ENCODE data around the gene SLC12A3. TPM values are rescaled to one million over a fixed set of nuclear protein-coding genes. Genes with fewer than 3 reads are reported as not detected.

SLC12A3 gene, protein sequence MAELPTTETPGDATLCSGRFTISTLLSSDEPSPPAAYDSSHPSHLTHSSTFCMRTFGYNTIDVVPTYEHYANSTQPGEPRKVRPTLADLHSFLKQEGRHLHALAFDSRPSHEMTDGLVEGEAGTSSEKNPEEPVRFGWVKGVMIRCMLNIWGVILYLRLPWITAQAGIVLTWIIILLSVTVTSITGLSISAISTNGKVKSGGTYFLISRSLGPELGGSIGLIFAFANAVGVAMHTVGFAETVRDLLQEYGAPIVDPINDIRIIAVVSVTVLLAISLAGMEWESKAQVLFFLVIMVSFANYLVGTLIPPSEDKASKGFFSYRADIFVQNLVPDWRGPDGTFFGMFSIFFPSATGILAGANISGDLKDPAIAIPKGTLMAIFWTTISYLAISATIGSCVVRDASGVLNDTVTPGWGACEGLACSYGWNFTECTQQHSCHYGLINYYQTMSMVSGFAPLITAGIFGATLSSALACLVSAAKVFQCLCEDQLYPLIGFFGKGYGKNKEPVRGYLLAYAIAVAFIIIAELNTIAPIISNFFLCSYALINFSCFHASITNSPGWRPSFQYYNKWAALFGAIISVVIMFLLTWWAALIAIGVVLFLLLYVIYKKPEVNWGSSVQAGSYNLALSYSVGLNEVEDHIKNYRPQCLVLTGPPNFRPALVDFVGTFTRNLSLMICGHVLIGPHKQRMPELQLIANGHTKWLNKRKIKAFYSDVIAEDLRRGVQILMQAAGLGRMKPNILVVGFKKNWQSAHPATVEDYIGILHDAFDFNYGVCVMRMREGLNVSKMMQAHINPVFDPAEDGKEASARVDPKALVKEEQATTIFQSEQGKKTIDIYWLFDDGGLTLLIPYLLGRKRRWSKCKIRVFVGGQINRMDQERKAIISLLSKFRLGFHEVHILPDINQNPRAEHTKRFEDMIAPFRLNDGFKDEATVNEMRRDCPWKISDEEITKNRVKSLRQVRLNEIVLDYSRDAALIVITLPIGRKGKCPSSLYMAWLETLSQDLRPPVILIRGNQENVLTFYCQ
- total RNA-seq, result not detected
- total RNA-seq, result 0 to 0.08 reads per million in 2 donors

DNA sequence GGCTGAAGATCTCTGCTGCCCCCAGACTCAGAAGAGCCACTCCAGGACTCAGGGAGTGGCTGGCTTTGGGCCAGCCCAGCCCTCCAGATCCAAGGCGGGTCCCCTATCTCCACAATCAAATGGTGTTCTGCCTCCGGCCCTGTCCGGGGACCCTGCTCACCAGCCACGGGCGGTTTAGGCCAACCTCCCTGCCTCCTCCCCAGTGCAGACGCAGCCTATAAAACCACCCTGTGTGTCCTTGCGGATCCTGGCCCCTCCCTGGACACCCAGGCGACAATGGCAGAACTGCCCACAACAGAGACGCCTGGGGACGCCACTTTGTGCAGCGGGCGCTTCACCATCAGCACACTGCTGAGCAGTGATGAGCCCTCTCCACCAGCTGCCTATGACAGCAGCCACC, at the start of gene SLC12A3:
TSS of gene SLC12A3 (plus strand) at position 248 of the 400 bp plus-strand sequence. CDS start at position 277, 29 bp downstream.
- Mint-ChIP-seq H3K27ac (peak within 1 kb of the TSS; percentile 63), H3K36me3 (ENCODE audit: low read depth) (no peaks in the 10 kb centered on the region), H3K27me3 (no peaks in the 10 kb centered on the region), H3K4me1 (peaks cover 36% of the 10 kb centered on the region), H3K4me3 (no peak within 1 kb of the TSS)
- DNase-seq, result no peak
- ATAC-seq, result no peak
- no peaks in the 10 kb centered on the region for H3K9me3 ChIP-seq (ENCODE audit: control insufficient read depth, low read length, poor library complexity, severe bottlenecking)

DNA sequence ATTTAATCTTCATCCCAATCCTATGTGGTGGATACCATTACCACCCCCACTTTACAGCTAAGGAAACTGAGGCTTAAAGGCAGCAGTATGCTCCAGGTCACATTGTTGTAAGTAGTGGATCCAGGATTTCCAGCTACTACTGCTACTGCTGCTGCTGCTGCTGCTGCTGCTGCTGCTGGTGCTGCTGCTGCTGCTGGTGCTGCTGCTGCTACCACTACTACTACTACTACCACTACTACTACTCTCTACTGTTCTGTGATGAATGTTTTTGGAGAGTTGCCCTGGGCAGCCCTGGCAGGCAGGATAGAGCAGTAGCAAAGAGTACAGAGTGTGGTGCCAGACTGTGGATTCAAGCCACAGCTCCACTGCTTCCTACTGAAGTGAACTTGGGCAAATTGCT, 49.3 kb upstream of the SLC12A3 start:
- no peak overlapping the region for H3K27ac Mint-ChIP-seq
- peaks cover 4% of the 10 kb centered on the region for H3K4me1 Mint-ChIP-seq
- ATAC-seq, result no peak
- no peaks in the 10 kb centered on the region for H3K9me3 ChIP-seq (ENCODE audit: control insufficient read depth, low read length, poor library complexity, severe bottlenecking)
- H3K27me3 Mint-ChIP-seq, result no peaks in the 10 kb centered on the region
- no peak overlapping the region for H3K4me3 Mint-ChIP-seq
- no peak for DNase-seq
- H3K36me3 Mint-ChIP-seq (ENCODE audit: low read depth), result peaks cover 7% of the 10 kb centered on the region

DNA sequence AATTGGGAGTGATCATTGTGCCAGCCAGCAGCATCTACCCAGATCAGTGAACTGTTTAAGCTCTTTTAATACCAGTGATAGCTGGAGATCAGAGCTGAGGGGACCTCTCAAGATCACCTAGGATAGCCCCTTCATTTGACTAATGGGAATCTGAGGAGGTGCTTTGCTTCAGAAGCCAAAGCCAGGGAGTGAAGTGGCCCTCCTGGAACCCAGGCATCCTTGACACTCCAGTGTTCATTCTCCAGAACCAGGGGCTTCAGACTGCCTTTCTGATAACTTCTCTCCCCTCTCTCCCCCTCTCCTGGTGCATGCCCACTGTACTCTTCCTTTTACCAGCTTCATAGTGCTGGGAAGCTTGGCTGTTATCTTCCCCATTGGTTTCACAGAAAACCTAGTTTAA, 48.0 kb upstream of the SLC12A3 start:
- H3K36me3 Mint-ChIP-seq (ENCODE audit: low read depth), result peaks cover 7% of the 10 kb centered on the region
- ATAC-seq, result no peak
- no peaks in the 10 kb centered on the region for H3K27me3 Mint-ChIP-seq
- no peak overlapping the region for H3K4me3 Mint-ChIP-seq
- no peak overlapping the region for H3K27ac Mint-ChIP-seq
- no peak for DNase-seq
- H3K9me3 ChIP-seq (ENCODE audit: control insufficient read depth, low read length, poor library complexity, severe bottlenecking), result no peaks in the 10 kb centered on the region
- H3K4me1 Mint-ChIP-seq, result peaks cover 3% of the 10 kb centered on the region

DNA sequence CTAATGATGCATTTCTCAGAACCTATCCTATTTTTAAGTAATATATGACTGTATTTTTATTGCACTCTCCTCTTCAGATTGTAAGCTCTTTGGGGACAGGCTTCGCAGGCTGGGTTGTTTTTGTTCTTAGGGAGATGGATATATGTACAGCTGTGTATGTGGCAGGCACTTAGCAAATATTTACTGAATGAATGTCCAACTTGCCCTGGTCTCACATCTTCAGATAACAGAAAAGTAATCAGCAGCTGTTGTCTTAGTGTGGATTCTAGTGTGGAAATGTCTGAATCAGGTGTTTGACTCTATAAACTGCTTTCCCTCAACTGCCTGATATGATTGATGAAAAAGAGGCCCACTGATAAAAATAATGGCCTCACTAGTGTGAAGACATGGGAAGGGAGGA, 47.1 kb upstream of the SLC12A3 start:
- peaks cover 7% of the 10 kb centered on the region for H3K36me3 Mint-ChIP-seq (ENCODE audit: low read depth)

DNA sequence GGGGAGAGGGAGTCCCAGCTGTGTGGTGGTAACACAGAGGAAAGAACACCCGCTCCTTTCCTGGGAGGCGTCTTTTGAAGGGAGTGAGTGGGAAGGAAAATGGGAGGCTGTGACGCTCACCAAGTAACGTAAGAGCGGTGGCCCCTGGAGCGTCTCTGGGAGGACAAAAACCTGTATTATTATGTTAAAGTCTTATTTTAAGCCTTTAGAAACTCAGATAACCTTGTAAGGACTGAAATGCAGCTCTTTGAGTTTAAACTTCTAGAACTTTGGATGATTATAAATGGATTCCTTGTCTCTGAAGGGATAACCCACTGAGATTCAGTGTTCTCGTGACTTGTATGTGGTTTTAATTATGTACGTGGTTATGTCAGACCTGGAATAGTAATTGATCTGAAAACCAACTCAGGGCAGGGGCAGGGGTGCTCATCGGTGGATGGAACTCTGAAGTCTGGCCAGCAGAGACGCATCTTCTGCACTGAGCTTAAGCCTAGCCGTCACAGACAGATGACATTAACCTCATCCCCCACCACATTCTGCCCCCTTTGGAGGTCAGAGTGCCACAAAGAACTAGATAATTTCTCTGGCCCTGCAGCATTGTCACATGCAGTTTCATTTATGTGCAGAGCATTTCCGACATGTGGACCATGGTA, 41.8 kb upstream of the SLC12A3 start:
- Mint-ChIP-seq H3K4me1 (no peaks in the 10 kb centered on the region), H3K4me3 (no peak overlapping the region), H3K27me3 (no peaks in the 10 kb centered on the region), H3K36me3 (ENCODE audit: low read depth) (peaks cover 5% of the 10 kb centered on the region), H3K27ac (no peak overlapping the region)
- no peaks in the 10 kb centered on the region for H3K9me3 ChIP-seq (ENCODE audit: control insufficient read depth, low read length, poor library complexity, severe bottlenecking)
- no peak for ATAC-seq
- no peak for DNase-seq

More for the DNA sequence above, 47.1 kb upstream of the SLC12A3 start:
- no peak overlapping the region for H3K27ac Mint-ChIP-seq
- no peaks in the 10 kb centered on the region for H3K27me3 Mint-ChIP-seq
- no peak overlapping the region for H3K4me3 Mint-ChIP-seq
- peaks cover 3% of the 10 kb centered on the region for H3K4me1 Mint-ChIP-seq
- H3K9me3 ChIP-seq (ENCODE audit: control insufficient read depth, low read length, poor library complexity, severe bottlenecking), result no peaks in the 10 kb centered on the region
- ATAC-seq, result no peak
- DNase-seq, result no peak

DNA sequence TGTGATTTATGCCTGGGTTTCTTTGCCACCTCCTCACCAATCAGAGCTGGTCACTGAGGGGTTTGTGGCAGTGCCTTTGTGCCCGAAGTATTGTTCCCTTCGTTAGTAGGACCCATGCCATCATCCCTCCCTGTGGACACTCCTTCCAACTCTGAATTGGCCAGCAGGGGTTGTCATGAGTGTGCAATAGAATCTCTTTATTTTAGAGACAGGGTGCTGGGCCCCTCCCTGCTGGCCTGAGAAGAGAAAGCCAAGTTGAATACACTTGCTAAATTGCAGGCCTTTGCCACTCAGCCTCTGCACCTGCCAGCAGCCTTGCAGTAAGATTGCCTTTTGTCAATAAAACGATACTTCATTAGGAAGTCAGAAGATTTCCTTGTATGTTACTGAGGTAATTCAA, 40.7 kb upstream of the SLC12A3 start:
- H3K4me1 Mint-ChIP-seq, result peaks cover 2% of the 10 kb centered on the region
- H3K9me3 ChIP-seq (ENCODE audit: control insufficient read depth, low read length, poor library complexity, severe bottlenecking), result no peaks in the 10 kb centered on the region
- DNase-seq (no peak), ATAC-seq (no peak)
- H3K4me3 Mint-ChIP-seq, result no peak overlapping the region
- peaks cover 8% of the 10 kb centered on the region for H3K36me3 Mint-ChIP-seq (ENCODE audit: low read depth)
- H3K27ac Mint-ChIP-seq, result no peak overlapping the region
- no peaks in the 10 kb centered on the region for H3K27me3 Mint-ChIP-seq

DNA sequence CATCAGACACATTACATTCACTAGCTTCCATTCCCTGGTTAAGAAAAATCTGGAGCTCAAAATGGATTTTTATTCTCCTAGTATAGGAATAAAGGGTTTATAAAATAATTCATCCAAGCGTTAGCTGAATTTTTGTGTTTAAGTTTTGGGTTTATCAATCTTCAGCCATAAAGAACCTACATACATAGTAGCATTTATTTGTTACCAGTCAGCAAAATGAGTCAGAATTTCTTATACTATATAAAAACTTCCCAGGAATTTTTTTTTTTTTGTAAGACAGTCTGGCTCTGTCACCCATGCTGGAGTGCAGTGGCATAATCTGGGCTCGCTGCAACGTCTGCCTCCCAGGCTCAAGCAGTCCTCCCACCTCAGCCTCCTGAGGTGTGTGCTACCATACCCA, 40.2 kb upstream of the SLC12A3 start:
- H3K27ac Mint-ChIP-seq, result no peak overlapping the region
- H3K4me1 Mint-ChIP-seq, result peaks cover 6% of the 10 kb centered on the region
- no peaks in the 10 kb centered on the region for H3K27me3 Mint-ChIP-seq
- H3K4me3 Mint-ChIP-seq, result no peak overlapping the region
- H3K36me3 Mint-ChIP-seq (ENCODE audit: low read depth), result peaks cover 7% of the 10 kb centered on the region
- ATAC-seq (no peak), DNase-seq (no peak)
- no peaks in the 10 kb centered on the region for H3K9me3 ChIP-seq (ENCODE audit: control insufficient read depth, low read length, poor library complexity, severe bottlenecking)

DNA sequence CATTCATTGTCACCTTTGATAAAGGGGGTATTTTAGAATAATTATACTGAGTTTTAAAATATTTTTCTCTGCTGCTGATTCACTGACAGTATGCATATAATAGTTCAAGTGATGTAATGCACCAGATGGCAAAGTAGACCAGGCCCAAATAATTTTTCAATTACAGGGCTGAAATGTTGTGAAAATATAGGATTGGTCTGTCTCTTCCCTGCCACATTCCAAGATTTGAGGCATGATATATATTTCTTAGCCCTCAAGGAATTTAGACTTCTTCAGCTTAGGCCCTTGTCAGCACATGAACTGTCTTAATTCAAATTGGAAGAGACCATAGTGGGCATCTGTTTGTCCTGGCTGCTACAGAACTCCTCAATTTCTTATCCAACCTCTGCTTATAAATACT, 39.2 kb upstream of the SLC12A3 start:
- no peaks in the 10 kb centered on the region for H3K9me3 ChIP-seq (ENCODE audit: control insufficient read depth, low read length, poor library complexity, severe bottlenecking)
- DNase-seq (no peak), ATAC-seq (no peak)
- no peaks in the 10 kb centered on the region for H3K27me3 Mint-ChIP-seq
- no peak overlapping the region for H3K4me3 Mint-ChIP-seq
- H3K4me1 Mint-ChIP-seq, result peaks cover 6% of the 10 kb centered on the region
- H3K27ac Mint-ChIP-seq, result no peak overlapping the region
- H3K36me3 Mint-ChIP-seq (ENCODE audit: low read depth), result peaks cover 4% of the 10 kb centered on the region

DNA sequence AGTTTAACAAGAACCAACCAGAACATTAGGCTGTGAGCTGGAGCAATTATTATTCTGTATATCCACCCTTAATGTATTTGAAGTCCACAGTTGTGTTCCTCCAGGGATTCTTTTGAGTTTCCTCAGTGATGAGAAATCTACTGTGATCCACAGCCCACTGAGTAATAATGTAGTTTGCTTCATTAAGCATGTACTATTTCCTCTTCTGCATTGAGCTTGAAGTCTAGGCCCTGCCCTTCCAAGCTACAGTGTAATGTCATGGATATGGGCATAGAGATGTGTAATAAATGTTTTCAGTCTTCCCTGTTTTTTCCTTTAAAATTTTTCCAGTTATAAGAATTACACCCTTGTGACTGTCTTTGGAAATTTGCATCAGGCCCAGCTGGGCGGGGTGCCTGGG, 36.4 kb upstream of the SLC12A3 start:
- Mint-ChIP-seq H3K4me1 (peaks cover 6% of the 10 kb centered on the region), H3K27me3 (no peaks in the 10 kb centered on the region), H3K4me3 (no peak overlapping the region), H3K27ac (no peak overlapping the region), H3K36me3 (ENCODE audit: low read depth) (peaks cover 12% of the 10 kb centered on the region)
- DNase-seq (no peak), ATAC-seq (no peak)
- H3K9me3 ChIP-seq (ENCODE audit: control insufficient read depth, low read length, poor library complexity, severe bottlenecking), result no peaks in the 10 kb centered on the region

DNA sequence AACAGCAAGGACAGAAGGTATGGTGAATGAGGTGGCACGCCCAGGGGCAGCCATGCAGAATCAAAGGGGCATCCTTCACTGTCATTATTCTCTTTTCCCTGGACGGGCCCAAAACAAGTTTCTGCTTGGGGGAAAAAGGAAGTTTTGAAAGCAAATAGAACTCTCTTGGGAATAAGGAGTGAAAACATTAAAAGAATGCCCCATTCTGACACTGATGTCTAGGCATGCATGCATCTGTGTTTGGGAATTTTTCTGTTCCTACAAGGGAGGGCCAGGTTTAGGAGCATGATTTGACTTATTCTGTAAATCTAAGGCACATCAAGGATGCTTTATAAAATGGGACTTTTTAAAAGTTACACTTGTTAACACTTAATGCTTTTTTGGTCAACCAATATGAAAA, 34.3 kb upstream of the SLC12A3 start:
- ATAC-seq (no peak), DNase-seq (no peak)
- Mint-ChIP-seq H3K27ac (no peak overlapping the region), H3K4me1 (peaks cover 6% of the 10 kb centered on the region), H3K27me3 (no peaks in the 10 kb centered on the region), H3K36me3 (ENCODE audit: low read depth) (peaks cover 12% of the 10 kb centered on the region), H3K4me3 (no peak overlapping the region)
- no peaks in the 10 kb centered on the region for H3K9me3 ChIP-seq (ENCODE audit: control insufficient read depth, low read length, poor library complexity, severe bottlenecking)

DNA sequence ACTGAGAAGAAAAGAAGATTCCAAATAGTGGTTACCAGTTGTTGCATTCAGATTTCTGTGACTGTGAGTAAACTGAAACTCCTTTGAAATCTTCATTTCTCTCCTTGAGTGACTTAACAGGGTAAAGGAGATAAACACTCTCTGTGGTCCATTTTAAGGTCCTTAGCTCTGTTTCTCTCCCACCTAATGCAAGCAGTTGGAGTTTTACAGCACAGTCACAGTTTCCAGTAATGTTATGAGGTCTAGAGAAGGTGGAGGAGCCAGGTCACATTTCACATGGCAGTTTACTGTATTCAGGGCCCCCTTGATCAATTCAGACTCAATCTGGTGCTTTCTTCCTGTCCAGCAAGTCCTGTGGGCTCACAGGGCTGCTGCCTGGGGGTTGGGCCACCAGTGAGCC, 32.2 kb upstream of the SLC12A3 start:
- DNase-seq, result no peak
- peaks cover 6% of the 10 kb centered on the region for H3K4me1 Mint-ChIP-seq
- H3K27ac Mint-ChIP-seq, result no peak overlapping the region
- no peaks in the 10 kb centered on the region for H3K27me3 Mint-ChIP-seq
- H3K4me3 Mint-ChIP-seq, result no peak overlapping the region
- ATAC-seq, result no peak
- H3K9me3 ChIP-seq (ENCODE audit: control insufficient read depth, low read length, poor library complexity, severe bottlenecking), result no peaks in the 10 kb centered on the region
- H3K36me3 Mint-ChIP-seq (ENCODE audit: low read depth), result peaks cover 12% of the 10 kb centered on the region

DNA sequence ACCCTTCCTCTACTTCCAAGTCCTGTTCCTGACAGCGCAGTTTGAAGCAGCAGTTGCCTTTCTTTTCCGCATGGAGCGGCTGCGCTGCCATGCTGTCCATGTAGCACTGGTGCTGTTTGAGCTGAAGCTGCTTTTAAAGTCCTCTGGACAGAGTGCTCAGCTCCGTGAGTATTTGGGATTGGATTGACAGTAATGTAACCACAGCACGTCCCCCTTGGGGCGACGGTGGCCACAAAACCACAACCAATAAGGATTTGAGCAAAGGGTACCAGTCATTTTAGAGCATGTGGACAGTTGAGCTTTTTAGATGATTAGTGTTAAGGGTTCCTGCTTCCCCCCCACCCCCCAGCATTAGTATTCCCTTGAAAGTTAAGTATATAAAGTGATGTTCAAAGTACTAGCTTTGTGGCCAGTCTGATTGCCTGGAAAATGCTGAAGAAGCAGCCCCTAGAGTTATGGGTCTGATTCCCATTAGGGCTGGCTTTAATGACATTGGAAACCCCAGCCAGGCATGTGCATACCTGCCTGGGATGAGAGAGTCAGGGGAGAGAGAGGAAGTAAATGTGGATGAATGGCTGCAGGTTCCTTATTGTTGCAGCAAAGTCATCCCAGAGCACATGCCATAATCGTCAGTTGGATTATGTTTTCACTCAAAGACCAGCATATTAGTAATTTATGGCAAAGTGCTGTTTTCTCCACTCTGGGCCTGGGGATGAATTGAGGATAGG, 31.6 kb upstream of the SLC12A3 start:
- ATAC-seq, result no peak
- no peak for DNase-seq
- H3K27ac Mint-ChIP-seq, result no peak overlapping the region
- peaks cover 6% of the 10 kb centered on the region for H3K4me1 Mint-ChIP-seq
- no peaks in the 10 kb centered on the region for H3K9me3 ChIP-seq (ENCODE audit: control insufficient read depth, low read length, poor library complexity, severe bottlenecking)
- H3K36me3 Mint-ChIP-seq (ENCODE audit: low read depth), result peaks cover 12% of the 10 kb centered on the region
- no peak overlapping the region for H3K4me3 Mint-ChIP-seq
- H3K27me3 Mint-ChIP-seq, result no peaks in the 10 kb centered on the region

Data from T-helper 17 cell (primary cell).